Stimulated activated CD4-positive, alpha-beta T cell treated with anti-CD3 and anti-CD28 coated beads, TNF-alpha, amount 100 ng/mL, for 4 hours (primary cell): ENCODE data around the gene TRANK1.
"Not testable (repeated sequence)": the region's sequence is repeated elsewhere in the genome, so short reads cannot be mapped to it uniquely, and the experiment has no call there.

Experiments used
- DNase-seq, 3 experiments: peaks; one replicate each; pipeline ENCODE4 v3.0.0-alpha.2; 2020; ENCODE audit warnings: low read depth in 3 of 3

The TRANK1 gene

GRCh38 chr3:36944641-36945270, at the start of gene TRANK1:
TRANK1 (minus strand) TSS chr3:36945054; CDS start chr3:36944809, 245 bp downstream.
- peak; percentile 51 to 72 (median 71) for DNase-seq

DNA sequence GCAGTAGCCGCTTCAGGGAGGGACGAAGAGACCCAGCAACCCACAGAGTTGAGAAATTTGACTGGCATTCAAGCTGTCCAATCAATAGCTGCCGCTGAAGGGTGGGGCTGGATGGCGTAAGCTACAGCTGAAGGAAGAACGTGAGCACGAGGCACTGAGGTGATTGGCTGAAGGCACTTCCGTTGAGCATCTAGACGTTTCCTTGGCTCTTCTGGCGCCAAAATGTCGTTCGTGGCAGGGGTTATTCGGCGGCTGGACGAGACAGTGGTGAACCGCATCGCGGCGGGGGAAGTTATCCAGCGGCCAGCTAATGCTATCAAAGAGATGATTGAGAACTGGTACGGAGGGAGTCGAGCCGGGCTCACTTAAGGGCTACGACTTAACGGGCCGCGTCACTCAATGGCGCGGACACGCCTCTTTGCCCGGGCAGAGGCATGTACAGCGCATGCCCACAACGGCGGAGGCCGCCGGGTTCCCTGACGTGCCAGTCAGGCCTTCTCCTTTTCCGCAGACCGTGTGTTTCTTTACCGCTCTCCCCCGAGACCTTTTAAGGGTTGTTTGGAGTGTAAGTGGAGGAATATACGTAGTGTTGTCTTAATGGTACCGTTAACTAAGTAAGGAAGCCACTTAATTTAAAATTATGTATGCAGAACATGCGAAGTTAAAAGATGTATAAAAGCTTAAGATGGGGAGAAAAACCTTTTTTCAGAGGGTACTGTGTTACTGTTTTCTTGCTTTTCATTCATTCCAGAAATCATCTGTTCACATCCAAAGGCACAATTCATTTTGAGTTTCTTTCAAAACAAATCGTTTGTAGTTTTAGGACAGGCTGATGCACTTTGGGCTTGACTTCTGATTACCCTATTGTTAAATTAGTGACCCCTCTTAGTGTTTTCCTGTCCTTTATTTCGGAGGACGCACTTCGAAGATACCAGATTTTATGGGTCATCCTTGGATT, 48.8 kb upstream of the TRANK1 start, which contains the start of gene MLH1:
Gene MLH1 (plus strand): TSS at position 193 of the 958 bp plus-strand sequence. CDS start 30 bp downstream, at position 223.
- DNase-seq: peak; percentile 84 to 98 (median 98)

GRCh38 chr3:36992806-36993325, 48.0 kb upstream of the TRANK1 start, which contains the start of gene EPM2AIP1:
EPM2AIP1 (minus strand) TSS chr3:36993131; CDS start chr3:36993077, 54 bp downstream.
- DNase-seq: peak in 1 of 3 experiments; percentile 69

DNA sequence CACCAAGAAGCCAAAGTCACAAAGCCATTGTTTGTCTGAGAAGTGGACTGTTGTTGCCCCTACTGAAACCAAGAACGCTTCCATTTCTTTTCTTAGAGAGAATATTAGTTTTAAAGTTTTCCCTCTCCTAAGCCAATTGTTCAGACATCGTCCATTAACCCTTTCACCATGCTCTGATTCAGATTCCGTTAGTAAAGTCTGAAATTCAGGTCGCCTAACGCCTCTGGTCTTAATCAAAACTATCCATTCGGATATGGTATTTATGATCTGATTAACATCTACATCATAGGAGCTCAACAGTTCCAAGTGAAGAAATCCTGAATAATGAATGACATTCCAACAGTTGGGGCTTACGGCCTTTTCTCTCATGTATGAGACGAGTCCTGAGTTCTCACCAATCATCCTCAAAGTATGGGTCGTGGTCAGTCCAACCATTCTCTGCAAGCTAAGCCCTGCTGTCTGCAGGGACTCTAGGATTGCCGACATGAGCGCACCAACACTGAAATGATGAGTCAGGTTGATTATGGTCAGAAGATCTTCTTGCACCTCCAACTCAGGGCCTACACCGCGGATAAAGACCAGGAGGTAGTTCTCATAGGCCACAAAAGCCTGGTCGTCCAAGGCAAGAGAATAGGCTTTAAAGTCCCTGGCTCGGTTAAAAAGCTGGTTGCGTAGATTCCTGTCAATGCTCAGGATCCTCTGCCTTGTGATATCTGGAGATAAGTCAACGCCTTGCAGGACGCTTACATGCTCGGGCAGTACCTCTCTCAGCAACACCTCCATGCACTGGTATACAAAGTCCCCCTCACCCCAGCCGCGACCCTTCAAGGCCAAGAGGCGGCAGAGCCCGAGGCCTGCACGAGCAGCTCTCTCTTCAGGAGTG, 47.3 kb upstream of the TRANK1 start:
- DNase-seq: no peak

GRCh38 chr3:36991147-36991546, 46.3 kb upstream of the TRANK1 start:
- DNase-seq: no peak

DNA sequence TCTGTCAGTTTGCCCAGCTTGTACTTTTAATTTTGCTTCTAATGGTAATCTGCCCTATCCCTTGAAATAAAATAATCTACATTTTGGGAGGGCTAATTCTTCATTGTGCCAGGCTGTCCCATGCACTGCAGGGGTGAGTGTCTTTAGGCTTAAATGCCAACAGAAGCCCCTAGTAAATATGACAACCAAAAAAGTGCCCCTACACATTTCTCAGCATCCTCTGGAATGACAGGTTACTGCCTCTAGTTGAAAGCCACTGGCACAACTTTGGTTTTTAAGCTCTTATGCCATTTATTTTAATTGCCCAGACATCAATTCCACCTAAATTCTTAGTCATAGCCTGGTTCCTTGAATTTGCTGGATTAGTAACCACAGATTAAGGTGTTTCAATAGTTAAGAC, 44.7 kb upstream of the TRANK1 start:
- no peak for DNase-seq

- no peak for DNase-seq
Observed at GRCh38 chr3:36989005-36989404, 44.2 kb upstream of the TRANK1 start.

GRCh38 chr3:36988356-36988755, 43.5 kb upstream of the TRANK1 start:
- no peak for DNase-seq

DNA sequence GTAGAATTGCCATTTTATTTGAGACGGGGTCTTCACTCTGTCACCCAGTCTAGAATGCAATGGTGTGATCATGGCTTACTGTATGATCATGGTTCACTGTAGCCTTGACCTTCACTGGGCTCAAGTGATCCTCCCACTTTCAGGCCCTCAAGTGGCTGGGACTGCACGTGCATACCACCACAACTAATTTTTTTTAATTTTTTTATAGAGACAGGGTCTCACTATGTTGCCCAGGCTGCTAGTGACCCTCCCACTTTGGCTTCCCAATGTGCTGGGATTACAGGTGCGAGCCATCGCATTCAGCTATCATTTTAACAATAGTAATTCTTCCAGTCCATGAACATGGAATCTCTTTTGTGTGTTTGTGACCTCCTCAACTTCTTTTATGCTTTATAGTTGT, 36.2 kb upstream of the TRANK1 start:
- DNase-seq: no peak

DNA sequence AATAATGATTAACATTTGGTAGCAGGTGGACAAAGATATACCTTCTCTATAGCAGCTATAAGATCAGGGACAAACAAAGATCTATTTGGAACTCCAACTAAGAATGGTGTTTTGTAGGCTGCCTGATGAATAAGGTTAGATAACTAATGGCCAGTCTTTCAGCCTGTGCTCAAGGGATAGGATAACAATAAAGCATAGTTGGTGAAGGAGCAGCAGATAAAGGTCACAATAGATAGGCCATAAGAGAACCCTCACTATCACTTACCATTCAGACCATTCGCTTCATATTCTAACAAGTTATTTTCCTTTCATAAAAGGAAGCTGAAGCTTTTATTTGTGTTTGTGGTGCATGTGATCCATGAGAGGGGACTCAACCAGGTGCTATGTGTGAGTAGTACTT, 28.3 kb upstream of the TRANK1 start:
- DNase-seq: no peak

DNA sequence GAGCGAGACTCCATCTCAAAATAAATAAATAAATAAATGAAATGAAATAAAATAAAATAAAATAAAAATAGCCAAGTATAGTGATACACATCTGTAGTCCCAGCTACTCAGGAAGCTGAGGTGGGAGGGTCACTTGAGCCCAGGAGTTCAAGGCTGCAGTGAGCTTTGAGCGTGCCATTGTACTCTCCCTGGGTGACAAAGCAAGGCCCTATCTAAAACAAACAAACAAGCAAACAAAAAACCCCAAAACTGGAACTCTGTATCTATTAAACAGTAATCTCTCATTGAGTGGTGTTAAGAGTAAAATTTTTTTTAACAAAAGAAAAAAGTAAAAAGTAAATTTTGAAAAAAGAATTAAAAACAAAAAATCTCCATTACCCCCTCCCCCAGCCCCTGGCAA, 27.3 kb upstream of the TRANK1 start:
- no peak for DNase-seq

- DNase-seq: no peak
Observed at GRCh38 chr3:36969540-36970432, 24.9 kb upstream of the TRANK1 start.

DNA sequence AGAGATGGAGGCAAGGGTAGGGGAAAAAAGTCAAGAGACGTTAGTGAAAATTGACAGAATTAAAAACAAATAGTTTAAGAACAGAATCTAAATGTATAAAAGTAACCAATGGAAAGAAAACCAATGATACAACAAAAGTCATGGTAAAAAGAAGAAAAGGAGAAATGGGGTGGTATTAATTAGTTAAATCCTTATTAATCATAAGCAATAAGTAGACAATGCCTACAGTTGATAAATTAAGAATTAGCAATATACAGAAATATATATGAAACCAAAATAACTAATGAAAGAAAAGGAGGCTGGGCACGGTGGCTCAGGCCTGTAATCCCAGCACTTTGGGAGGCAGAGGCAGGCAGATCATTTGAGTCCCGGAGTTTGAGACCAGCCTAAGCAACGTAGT, 24.2 kb upstream of the TRANK1 start:
- DNase-seq: no peak

GRCh38 chr3:36965440-36965839, 20.6 kb upstream of the TRANK1 start:
- DNase-seq: no peak

- no peak for DNase-seq
Observed at GRCh38 chr3:36964817-36965216, 20.0 kb upstream of the TRANK1 start.

DNA sequence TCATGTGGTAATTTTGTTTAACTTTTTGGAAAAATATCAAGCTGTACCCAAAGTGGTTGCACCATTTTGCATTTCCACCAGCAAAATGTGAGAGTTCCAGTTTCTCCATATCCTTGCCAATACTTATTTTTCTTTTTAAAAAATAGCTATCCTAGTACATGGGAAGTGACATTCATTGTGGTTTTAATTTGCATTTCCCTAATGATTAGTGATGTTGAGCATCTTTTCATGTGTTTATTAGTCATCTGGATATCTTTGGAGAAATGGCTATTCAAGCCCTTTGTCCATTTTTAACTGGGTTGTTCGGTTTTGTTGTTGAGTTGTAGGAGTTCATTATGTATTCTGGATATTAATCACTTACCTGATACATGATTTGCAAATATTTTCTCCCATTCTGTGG, 19.5 kb upstream of the TRANK1 start:
- no peak for DNase-seq

DNA sequence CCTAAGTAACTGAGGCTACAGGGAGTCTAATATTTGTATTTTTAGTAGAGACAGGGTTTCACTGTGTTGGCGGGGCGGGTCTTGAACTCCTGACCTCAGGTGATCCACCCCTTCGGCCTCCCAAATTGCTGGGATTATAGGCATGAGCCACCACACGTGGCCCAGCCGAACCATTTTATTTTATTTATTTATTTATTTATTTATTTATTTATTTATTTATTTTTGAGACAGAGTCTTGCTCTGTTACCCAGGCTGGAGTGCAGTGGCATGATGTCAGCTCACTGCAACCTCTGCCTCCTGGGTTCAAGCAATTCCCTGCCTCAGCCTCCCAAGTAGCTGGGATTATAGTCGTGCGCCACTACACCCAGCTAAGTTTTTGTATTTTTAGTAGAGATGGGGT, 18.2 kb upstream of the TRANK1 start:
- not testable (repeated sequence) for DNase-seq

DNA sequence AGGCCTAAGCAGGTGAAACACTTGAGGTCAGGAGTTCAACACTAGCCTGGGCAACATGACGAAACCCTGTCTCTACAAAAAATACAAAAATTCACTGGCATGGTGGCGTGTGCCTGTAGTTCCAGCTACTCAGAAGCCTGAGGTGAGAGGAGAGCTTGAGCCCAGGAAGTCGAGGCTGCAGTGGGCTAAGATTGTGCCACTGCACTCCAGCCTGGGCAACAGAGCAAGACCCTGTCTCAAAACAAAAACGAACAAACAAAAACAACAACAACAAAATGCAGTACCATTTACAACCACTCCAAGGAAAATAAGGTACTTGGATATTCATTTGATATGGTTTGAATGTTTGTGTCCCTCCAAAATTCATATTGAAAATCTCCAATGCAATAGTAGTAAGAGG, 15.6 kb upstream of the TRANK1 start:
- DNase-seq: no peak

GRCh38 chr3:36959821-36960220, 15.0 kb upstream of the TRANK1 start:
- DNase-seq: no peak

- DNase-seq: no peak
Observed at GRCh38 chr3:36957862-36958686, 13.2 kb upstream of the TRANK1 start.
